Activated CD4-positive, alpha-beta T cell treated with anti-CD3 and anti-CD28 coated beads, Interleukin-2, amount 50 U/mL, for 4 hours (primary cell): ENCODE data around the gene MKLN1.
"Not testable (repeated sequence)": the region's sequence is repeated elsewhere in the genome, so short reads cannot be mapped to it uniquely, and the experiment has no call there.

Experiments
- DNase-seq, 2 experiments: peaks; one replicate each; pipeline ENCODE4 v3.0.0-alpha.2; 2020

Gene MKLN1

DNA sequence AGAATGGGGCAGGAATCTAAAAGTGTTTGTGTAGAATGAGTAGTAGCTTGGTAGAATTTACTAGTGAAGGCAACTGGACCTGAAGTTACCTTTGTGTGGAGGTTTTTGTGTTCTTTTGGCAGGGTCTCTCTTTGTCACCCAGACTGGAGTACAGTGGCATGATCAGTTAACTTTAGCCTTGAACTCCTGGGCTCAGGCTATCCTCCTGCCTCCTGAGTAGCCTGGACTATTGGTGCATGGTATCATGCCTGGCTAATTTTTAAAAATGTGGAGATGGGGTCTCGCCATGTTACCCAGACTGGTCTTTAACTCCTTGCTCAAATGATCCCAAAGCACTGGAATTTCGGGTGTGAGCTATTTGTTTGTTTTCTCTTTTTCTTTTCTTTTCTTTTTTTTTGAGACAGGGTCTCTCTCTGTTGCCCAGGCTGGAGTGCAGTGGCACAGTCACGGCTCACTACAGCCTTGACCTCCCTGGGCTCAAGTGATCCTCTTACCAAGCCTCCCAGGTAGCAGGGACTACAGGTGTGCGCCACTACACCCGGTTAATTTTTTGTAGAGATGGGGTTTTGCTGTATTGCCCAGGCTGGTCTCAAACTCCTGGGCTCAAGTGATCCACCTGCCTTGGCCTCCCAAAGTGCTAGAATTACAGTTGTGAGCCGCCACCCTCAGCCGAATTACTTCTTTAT is 76.7 kb downstream of the MKLN1 start:
- no peak for DNase-seq

DNA sequence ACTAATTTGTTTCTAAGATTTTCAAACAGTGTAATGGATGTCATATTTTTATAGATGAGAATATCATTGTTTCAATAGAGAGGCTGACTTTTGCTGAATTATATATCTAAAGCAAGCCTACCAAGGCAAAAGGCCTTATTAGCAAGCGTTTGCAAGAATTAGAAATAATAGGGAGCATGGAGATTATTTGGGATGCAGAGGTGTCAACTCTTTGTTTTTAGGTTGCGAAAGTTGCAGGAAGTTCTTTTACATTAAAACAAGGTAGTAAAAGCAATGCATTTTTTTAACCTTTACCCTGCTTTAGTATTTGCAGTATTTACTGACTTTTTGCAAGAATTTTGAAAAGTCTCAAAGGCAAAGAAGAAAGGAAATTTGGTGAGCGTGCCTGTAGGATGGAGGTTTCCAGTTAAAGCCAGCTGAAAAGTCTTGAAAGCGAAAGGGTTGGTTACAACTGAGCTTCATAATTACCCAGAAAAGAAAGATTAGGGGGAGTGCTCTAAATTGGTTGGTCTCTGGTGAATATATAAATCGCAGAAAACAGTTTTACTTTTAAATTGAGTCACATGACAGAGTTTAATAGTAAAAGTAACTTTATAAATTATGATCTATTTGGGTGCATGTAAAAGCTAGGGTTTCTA is 81.6 kb downstream of the MKLN1 start:
- no peak for DNase-seq

DNA sequence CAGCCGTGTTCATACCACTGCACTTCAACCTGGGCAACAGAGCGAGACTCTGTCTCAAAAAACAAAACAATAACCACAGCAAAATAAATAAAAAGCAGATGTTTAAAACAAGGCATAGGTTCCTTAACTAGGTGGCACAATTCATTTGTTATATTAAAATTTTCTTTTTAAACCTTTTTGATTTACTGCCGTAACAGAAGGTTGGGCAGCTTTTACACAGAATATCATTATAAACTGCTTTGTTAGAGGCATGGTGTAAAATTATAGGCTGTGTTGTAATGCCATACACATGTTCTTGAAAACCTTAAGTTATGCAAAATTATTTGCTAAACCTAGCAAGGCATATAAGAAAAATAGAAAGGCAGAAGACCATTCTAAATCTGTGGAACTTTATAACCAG is 84.4 kb downstream of the MKLN1 start:
- no peak for DNase-seq

DNA sequence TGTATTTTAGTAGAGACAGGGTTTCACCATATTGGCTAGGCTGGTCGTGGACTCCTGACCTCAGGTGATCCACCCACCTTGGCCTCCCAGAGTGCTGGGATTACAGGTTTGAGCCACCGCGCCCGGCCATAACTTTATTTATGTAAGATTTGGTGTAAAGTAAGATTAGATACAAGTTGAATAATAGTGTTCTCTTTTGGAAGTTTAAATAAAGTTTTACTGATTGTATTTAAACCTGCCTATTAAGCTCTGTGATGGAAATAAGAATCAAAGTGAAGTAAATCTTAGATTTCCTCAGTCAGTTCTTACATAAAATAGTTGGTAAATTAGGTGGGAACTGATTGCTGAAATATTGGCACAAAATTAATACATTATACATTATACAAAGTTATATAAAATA is 86.0 kb downstream of the MKLN1 start:
- no peak for DNase-seq

DNA sequence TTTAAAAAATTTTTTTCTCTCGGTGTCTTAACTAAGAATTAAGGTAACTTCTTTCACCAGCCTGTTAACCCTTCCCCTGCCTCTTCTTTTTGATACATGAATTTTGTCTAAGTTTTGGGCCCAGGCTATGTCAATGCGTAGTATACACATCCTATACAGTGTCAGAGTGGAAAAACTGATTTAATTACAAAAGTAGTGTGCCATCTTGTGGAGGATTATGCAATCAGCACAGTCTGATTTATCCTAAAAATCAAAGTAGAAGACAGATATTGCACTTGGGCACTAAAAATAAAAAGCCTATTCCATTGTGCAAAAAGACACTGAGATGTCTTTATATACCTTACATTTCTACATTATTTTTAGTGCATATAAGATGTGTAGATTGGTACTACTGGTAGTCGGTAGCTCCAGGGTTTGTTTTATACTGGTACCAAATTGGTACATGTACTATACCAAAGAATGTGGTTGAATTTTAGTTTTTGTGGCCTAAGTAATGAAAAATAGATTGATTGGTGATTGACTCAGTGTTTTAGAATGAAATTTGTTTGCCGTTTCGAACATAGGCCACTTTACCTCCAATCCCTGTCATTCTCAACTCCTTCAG is 96.6 kb downstream of the MKLN1 start:
- no peak for DNase-seq

DNA sequence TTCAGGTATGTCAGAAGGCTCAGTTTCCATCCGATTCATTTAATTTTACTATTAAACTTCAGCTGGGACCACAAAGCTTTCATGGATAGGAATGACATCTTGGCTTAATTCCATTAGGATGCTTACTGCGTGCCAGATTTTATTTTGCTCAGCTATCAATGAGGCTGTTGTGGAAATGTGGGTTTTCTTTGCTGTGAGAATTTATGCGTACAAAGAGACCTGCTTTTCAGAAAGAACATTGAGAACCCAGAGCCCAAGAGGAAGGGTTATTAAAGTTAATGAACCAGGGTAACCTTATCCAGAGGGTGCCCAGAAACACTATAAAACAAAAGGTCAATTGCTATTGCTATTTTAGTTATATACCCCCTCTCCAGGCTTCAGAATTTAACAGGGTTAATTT is 98.3 kb downstream of the MKLN1 start:
- no peak for DNase-seq

DNA sequence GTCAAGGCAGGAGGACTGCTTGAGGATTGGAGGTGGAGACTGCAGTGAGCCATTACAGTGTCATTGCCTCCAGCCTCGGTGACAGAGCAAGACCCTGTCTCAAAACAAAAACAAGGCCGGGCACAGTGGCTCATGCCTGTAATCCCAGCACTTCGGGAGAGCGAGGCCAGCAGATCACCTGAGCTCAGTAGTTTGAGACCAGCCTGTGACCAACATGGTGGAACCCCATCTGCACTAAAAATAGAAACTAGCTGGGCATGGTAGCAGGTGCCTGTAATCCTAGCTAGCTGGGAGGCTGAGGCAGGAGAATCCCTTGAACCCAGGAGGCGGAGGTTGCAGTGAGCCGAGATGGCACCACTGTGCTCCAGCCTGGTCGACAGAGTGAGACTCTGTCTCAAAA is 103.2 kb downstream of the MKLN1 start:
- not testable (repeated sequence) for DNase-seq

DNA sequence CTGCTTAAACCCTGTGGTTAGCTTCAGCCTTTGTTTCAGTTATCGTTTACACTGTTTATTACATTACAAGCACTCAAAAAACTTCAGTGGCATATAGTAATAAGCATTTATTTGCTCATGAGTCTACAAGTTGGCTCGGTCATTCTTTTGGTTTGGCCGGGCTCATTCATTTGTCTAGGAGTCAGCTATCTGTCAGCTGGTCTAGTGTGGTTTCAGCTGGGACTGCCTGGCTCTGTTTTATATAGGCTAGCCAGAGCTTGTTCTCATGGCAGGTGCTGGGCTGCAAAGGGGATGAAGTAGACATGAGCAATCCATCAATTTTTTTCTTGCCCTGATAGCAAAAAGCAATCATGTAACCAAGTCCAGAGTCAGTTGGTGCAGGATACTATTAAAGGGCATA is 103.6 kb downstream of the MKLN1 start:
- DNase-seq, result no peak

DNA sequence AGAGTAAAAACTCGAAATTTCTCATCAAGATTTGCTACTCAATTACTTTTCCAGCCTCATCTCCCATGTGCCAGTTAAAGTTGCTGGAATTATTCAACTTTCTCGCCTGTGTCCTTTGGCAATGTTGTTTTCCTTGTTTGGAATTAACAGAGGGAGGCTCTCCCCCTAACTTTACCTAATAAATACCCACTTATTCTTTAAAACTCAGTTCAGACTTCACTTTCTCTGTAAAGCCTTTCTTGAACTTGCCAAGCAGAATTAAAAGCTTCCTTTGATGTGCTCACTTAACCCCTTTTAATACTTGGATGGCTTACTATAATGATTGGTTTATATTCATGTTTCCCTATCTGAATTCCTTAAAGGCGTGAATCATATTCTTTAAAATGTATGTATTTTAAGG is 104.1 kb downstream of the MKLN1 start:
- no peak for DNase-seq

DNA sequence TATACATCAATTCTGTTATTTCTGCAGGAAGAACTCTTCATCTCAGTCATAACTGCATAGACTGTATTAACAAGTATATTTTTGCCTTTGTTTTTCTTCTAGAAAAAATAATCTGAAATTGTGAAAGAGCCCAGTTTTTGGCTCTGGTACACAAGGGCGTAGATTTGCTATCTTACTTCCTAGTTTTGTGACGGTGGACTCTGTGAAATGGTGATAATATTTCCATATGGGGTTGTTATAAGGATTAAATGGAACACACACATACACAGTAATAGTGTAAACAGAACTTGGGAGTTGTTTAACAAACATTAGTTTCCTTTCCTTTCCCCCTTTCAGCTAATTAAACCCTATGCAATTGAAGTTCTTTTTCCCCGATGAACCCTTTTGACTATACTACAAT is 108.7 kb downstream of the MKLN1 start:
- DNase-seq, result no peak

DNA sequence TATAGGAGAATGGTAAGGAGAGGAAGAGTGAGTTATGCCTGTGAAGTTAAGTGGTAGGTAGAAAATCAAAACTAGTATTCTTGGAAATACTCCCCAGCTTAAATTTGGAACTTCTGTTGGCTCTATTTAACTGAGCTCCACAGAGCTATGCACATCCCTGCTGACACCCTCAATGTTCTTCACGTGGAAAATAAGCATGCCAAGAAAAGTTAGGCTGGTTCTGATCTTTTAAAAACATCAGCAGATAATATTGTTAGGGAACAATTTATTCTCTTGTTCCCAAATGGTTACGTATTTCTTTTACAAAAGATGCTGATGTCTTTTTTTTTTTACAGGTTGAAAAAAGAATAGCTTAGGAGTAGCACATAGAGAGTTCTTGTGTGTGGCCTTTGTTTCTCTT is 111.3 kb downstream of the MKLN1 start:
- no peak for DNase-seq

DNA sequence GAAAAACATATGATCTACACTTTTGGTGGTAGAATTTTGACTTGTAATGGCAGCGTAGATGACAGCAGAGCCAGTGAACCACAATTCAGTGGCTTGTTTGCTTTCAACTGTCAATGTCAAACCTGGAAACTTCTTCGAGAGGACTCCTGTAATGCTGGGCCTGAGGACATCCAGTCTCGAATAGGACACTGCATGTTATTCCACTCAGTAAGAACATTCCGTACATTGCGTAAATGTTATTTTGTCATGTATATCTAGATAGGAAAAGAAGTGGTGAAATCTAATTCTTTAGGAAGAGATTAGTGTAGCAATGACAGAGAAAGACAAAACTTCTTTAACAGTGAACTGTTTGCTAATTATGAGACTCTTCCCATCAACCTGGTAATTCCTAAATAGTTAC is 115.8 kb downstream of the MKLN1 start:
- no peak for DNase-seq

DNA sequence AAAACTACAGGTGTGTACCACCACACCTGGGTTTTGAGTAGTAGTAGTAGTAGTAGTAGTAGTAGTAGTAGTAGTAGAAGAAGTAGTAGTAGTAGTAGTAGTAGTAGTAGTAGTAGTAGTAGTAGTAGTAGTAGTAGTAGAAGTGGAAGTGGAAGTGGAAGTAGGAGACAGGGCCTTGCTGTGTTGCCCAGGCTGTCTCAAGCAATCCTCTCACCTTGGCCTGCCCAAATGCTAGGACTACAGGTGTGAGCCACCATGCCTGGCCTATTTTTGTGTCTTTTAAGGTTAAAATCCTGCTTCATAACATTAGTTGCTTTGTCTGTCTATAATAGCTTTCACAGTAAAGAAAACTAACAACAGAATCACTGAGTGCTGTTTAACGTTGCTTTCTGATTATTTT is 117.0 kb downstream of the MKLN1 start:
- no peak for DNase-seq

DNA sequence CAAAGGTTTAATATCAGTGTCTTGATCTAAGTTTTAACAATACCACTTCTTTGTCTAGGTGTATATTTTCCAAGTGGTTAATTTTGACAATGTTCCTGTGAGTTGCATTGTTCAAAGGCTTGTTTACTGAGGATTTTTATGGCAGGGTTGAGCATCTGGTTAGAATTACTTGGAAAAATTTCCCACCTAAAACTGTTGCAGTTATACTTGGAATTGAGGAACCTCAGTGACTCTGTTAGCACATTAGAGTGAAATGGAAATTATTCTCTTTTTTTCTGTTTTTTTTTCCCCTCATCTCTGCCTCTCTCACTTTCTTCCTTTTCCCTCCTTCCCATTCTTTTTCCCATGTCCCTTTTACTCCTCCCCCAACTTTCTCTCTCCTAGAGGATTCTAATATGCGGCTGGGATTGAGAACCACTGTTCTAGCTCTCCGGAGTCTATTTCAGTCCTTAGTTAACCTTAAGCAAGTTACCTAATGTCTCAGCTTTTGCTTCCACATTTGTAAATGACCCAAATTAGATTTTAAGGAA is 121.8 kb downstream of the MKLN1 start:
- DNase-seq, result no peak

DNA sequence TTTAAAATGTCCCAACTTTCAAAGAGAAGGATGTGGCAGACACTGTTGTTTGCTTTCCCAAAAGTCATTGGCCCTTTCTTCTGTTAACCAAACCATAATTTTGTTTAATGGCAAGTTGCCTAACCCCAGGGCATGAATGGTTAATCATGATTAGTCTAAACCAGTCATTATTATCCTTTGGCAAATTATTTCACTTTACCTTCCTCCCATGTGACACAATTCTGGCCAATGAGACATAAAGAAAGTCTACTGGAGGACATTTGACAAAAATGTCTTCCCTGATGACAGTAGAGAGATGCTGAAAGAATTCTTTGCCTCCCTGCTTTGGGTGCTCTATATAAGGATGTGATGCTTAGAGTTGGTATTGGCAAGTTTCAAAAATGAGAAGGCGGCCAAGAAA is 126.8 kb downstream of the MKLN1 start:
- no peak for DNase-seq

DNA sequence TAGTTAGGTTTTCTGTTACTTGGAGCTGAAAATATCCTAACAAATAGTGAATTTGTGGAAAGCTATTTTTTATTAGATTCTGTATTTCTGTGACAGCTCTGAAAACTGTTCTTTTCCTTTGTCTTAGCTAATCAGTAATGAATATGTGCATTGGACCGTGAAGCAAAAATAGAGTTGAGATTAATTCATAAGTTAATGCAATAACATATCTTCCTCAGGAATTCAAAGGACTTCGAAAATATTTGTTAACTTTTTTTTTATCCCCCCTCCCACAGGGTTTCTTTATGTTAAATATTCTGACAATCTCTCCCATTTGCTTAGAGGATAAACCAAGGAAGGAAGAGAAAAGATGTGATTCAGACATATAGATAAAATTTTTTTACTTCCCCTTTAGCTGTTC is 127.3 kb downstream of the MKLN1 start:
- no peak for DNase-seq

DNA sequence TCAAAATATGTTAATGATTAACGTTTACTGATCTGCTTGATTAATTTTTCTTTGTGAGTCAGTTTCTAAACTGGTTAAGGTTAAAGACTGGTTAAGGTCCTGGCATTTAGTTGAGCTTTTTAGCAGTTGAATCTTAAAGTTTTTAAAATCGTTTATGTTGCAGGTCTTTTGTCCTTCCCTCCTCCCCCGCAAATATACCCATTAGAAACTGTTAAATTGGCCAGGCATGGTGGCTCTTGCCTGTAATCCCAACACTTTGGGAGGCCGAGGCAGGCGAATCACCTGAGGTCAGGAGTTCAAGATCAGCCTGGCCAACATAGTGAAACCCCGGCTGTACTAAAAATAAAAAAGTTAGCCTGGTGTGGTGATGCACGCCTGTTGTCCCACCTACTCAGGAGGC is 127.9 kb downstream of the MKLN1 start:
- no peak for DNase-seq

DNA sequence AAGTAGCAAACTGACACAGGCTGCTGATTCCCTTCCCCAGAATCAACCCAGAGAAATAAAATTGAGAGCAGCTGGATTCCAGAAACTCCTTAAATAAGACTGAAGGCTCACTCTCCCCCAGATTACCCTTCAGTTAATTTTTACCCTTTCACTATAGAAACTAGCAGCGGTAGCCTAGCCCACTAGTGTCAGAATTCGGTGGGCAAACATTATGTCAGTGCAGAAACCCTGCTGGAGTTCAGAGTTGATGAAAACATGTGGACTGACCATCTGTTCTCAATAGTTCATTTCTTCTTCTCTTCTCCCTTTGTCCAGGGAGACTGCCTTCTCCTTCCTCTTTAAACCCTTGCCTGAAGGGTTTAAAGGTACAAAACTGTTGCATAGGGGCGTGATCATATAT is 128.7 kb downstream of the MKLN1 start:
- DNase-seq, result no peak

DNA sequence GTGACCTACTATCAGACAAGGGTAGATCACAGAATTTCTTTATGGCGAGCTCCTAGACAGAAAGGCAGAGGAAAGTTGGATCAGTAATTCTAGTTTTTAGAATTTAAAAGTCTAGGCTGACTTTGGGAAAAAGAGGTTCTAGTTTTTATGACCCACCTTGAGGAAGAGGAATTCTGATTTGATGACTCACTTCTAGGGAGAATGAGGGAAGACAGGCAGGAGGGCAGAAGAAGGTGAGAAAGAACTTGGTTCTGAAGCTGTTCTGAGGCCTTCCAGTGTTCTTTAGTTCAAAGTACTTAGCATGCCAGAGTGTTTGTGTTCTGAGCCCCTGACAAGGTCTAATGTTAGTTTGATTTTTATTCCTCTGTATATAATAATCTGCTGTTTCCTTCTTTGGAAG is 131.6 kb downstream of the MKLN1 start:
- DNase-seq, result no peak

DNA sequence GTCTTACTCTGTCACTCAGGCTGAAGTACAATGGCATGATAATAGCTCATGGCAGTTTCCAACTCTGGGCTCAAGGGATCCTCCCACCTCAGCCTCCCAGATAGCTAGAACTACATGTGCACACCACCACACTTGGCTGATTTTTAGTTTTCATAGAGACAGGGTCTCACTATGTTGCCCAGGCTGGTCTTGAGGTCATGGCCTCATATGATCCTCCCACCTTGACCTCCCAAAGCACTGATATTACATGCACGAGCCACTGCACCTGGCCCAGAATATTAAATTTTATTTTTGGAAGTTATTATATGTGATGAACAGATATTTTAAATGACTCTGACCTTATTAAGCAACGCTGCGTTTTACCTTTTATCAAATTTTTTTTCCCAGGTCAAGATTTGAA is 134.4 kb downstream of the MKLN1 start:
- no peak for DNase-seq

DNA sequence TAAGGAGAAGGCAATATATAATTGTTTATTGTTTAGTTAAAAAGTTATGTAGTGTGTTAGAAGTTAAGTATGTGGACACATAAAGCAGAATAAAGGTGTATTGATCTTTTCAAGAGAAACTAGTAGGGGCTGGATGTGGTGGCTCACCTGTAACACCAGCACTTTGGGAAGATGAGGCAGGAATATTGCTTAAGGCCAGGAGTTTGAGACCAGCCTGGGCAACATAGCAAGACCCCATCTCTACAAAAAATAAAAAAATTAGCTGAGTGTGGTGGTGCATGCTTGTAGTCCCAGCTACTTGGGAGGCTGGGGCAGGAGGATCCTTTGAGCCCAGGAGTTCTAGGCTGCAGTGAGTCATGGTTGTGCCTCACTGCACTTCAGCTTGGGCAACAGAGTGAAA is 135.0 kb downstream of the MKLN1 start:
- not testable (repeated sequence) for DNase-seq

DNA sequence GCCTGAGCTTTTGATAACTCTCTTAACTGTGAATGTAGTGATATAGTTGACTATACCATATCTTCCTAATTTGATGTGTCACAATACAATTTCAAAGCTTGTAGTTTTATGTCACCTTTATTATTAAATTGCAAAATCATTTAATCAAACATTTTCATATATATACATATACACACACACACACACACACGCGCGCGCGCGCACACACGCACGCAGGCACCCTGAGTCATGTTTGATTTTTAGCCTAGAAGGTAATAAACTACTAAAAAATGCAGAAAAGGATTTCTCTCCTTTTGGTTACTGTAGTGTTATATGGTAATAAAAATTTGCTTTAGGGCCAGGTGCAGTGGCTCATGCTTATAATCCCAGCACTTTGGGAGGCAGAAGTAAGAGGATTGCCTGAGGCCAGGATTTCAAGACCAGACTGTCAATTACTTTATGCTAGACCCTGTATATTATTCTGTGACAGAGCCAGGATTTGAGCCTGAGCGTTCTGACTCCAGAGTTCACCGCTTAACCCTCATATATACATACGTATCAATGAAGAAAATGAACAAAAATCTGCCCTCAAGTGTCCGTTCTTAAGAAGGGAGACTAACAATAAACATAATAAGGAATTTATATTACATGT is 139.2 kb downstream of the MKLN1 start:
- DNase-seq, result no peak

DNA sequence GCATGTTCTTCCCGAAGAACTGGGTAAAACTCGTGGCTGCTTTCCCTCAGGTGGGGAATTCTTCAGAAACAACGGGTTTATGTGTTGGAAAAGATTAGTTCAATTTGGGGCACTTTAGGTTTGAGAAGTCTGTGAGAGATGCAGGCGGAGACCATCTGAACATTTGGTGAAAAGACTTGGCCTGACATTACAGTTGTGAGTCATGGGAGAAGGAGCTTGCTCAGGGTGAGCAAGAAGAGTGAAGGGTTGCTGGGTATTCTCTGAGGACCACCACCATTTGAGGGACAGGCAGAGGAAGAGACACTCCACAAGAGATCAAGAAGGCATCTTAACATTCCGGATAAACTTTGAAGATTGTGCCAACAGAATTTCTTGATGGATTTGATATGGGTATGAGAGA is 140.1 kb downstream of the MKLN1 start:
- DNase-seq, result no peak
